Activated CD4-positive, alpha-beta T cell treated with anti-CD3 and anti-CD28 coated beads, Interleukin-2, amount 10 ng/mL, durations not matched to agents 24 days and 14 days (primary cell): ENCODE results near the gene GIMAP6. TPM values are rescaled to one million over a fixed set of nuclear protein-coding genes. Genes with fewer than 3 reads are reported as not detected.
"Not testable (repeated sequence)": the region's sequence is repeated elsewhere in the genome, so short reads cannot be mapped to it uniquely, and the experiment has no call there.

Source experiments
- DNase-seq: peaks from one replicate; pipeline ENCODE4 v3.0.0; 2022
- H3K27ac Mint-ChIP-seq: one replicate; pipeline ENCODE4 v1.8.0; 2022; ENCODE audit warnings: mild to moderate bottlenecking, mixed read lengths
- H3K27me3 Mint-ChIP-seq: one replicate; pipeline ENCODE4 v1.8.0; 2022; ENCODE audit warnings: mixed read lengths
- H3K36me3 Mint-ChIP-seq: one replicate; pipeline ENCODE4 v1.8.0; 2022; ENCODE audit warnings: low read depth, mild to moderate bottlenecking, mixed read lengths
- H3K4me1 Mint-ChIP-seq: one replicate; pipeline ENCODE4 v1.8.0; 2021; ENCODE audit warnings: mixed read lengths
- H3K4me3 Mint-ChIP-seq: one replicate; pipeline ENCODE4 v1.8.0; 2022; ENCODE audit warnings: mild to moderate bottlenecking, moderate library complexity, mixed read lengths
- H3K9me3 Mint-ChIP-seq: one replicate; pipeline ENCODE4 v1.8.0; 2021; ENCODE audit warnings: mixed read lengths
- intact Hi-C: fragments of 100-400 bp; cut with micrococcal nuclease; formaldehyde crosslinking; loops from one replicate; pipeline ENCODE4 v1.15.1; 2023
- total RNA-seq: library from RNA; stranded (reverse); gene quantifications from 2 replicates; pipeline ENCODE4 v1.2.3, GENCODE V29; 2022

GIMAP6 gene
- total RNA-seq, 1 donor from 2014 or later = 35.5 TPM

DNA sequence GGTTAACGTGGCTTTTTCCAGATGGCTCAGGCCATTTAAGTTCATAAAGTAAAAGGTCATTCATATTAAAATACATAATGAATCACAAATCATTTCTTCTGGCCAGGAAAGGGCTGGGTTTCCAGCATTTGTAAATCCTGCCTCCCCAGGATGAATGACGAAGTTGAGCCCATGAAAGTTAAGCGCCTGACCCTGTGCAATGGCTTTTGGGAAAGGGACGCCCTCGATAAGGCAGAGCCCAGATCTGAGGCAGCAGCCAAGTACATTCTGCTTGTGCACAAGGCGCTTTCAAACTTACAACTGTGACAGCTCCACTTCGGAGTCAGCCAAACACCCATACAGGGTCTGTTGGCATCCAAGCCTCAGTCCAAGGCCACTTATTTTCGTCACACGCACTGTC, 2.8 kb downstream of the GIMAP6 start:
- Mint-ChIP-seq H3K9me3 (peaks cover 10% of the 10 kb centered on the region), H3K27ac (no peak overlapping the region), H3K4me3 (peak overlapping the region; percentile 93), H3K36me3 (peaks cover 68% of the 10 kb centered on the region), H3K27me3 (no peaks in the 10 kb centered on the region), H3K4me1 (peaks cover 70% of the 10 kb centered on the region)
- intact Hi-C loops = no loop called here
- DNase-seq = peak; percentile 60

GRCh38 chr7:150627959-150628358, 4.2 kb downstream of the GIMAP6 start:
- DNase-seq = no peak
- H3K9me3 Mint-ChIP-seq = peaks cover 10% of the 10 kb centered on the region
- peak overlapping the region; percentile 64 for H3K4me3 Mint-ChIP-seq
- H3K27ac Mint-ChIP-seq = no peak overlapping the region
- H3K4me1 Mint-ChIP-seq = peaks cover 73% of the 10 kb centered on the region
- no peaks in the 10 kb centered on the region for H3K27me3 Mint-ChIP-seq
- H3K36me3 Mint-ChIP-seq = peaks cover 79% of the 10 kb centered on the region
- intact Hi-C loops = no loop called here

GRCh38 chr7:150626696-150627095, 5.5 kb downstream of the GIMAP6 start:
- intact Hi-C loops = no loop called here
- Mint-ChIP-seq H3K36me3 (peaks cover 75% of the 10 kb centered on the region), H3K9me3 (peaks cover 10% of the 10 kb centered on the region), H3K27ac (peak overlapping the region; percentile 53), H3K27me3 (no peaks in the 10 kb centered on the region), H3K4me3 (peak overlapping the region; percentile 71), H3K4me1 (peaks cover 72% of the 10 kb centered on the region)
- no peak for DNase-seq

- intact Hi-C loops = loop anchor here (1.0 to 2.0 kb wide), 4 partner anchors 47 to 171 kb away; partner anchors contain the start of gene GIMAP8
- H3K36me3 Mint-ChIP-seq = peaks cover 48% of the 10 kb centered on the region
Observed at GRCh38 chr7:150621376-150621775, 10.8 kb downstream of the GIMAP6 start.

GRCh38 chr7:150620617-150621371, 11.4 kb downstream of the GIMAP6 start:
- H3K4me3 Mint-ChIP-seq = peak overlapping the region; percentile 63
- H3K36me3 Mint-ChIP-seq = peaks cover 42% of the 10 kb centered on the region
- DNase-seq = peak; percentile 67
- peak overlapping the region; percentile 85 for H3K27ac Mint-ChIP-seq
- H3K9me3 Mint-ChIP-seq = peaks cover 5% of the 10 kb centered on the region
- intact Hi-C loops = loop anchor here (1.0 to 2.0 kb wide), 5 partner anchors 12 to 170 kb away; partner anchors contain the start of genes GIMAP6 and GIMAP8
- H3K27me3 Mint-ChIP-seq = no peaks in the 10 kb centered on the region
- H3K4me1 Mint-ChIP-seq = peaks cover 51% of the 10 kb centered on the region

More at GRCh38 chr7:150621376-150621775, 10.8 kb downstream of the GIMAP6 start:
- H3K4me3 Mint-ChIP-seq = peak overlapping the region; percentile 63
- peaks cover 57% of the 10 kb centered on the region for H3K4me1 Mint-ChIP-seq
- no peaks in the 10 kb centered on the region for H3K27me3 Mint-ChIP-seq
- peak; percentile 75 for DNase-seq
- peaks cover 5% of the 10 kb centered on the region for H3K9me3 Mint-ChIP-seq
- H3K27ac Mint-ChIP-seq = peak overlapping the region; percentile 85

GRCh38 chr7:150620061-150620460, 12.1 kb downstream of the GIMAP6 start:
- peak overlapping the region; percentile 63 for H3K4me3 Mint-ChIP-seq
- intact Hi-C loops = loop anchor here (1.0 to 2.0 kb wide), 3 partner anchors 12 to 169 kb away; partner anchors contain the start of genes GIMAP6 and GIMAP8
- no peaks in the 10 kb centered on the region for H3K27me3 Mint-ChIP-seq
- peaks cover 5% of the 10 kb centered on the region for H3K9me3 Mint-ChIP-seq
- H3K36me3 Mint-ChIP-seq = peaks cover 36% of the 10 kb centered on the region
- peak overlapping the region; percentile 85 for H3K27ac Mint-ChIP-seq
- H3K4me1 Mint-ChIP-seq = peaks cover 50% of the 10 kb centered on the region
- DNase-seq = no peak

DNA sequence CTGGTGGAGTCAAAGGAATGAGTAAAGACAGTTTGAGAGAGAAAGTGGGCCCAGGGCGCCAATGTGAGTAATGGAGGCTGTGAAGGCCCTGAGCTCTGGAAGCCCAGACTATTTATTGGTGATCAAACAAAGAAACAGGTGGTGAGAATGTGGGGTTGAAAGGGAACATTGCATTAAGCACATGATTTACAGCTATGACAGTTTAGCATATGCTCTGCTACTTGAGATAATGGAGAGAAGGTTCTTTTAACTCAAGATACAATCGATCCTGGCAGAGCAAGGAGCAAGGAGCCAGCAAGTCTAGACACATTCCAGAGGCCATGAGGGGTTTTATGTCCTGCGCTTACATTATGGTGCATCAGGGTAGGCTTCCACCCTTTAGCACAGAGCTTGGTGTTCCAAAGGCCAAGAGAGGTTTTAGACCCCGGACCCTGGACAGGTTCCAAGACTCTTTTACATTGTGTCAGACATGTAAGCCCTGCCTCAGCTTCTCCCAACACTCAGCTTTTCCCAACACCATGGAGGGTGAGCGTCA, 16.9 kb downstream of the GIMAP6 start:
- peak overlapping the region; percentile 63 for H3K4me3 Mint-ChIP-seq
- peaks cover 57% of the 10 kb centered on the region for H3K4me1 Mint-ChIP-seq
- DNase-seq = peak; percentile 54
- intact Hi-C loops, H3K27me3 Mint-ChIP-seq: not testable (repeated sequence)
- peak overlapping the region; percentile 70 for H3K27ac Mint-ChIP-seq
- H3K9me3 Mint-ChIP-seq = peaks cover 21% of the 10 kb centered on the region
- H3K36me3 Mint-ChIP-seq = peaks cover 39% of the 10 kb centered on the region

GRCh38 chr7:150614426-150614825, 17.8 kb downstream of the GIMAP6 start:
- DNase-seq = peak; percentile 61

DNA sequence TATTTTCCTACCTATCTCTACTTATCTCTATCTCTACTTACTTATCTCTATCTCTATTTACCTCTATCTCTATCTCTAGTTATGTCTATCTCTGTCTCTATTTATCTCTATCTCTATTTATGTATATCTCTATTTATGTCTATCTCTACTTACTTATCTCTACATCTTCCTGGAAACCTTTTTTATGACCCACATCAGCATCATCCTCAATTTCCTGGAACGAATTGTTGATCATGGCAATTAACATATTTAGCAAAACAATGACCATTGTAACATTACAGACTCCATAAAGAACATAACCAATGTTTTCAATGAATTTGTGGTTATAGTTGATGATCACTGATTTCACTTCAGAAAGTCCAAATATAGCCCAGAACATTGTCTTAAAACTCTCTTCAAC, 18.3 kb downstream of the GIMAP6 start:
- H3K27me3 Mint-ChIP-seq = no peaks in the 10 kb centered on the region
- H3K9me3 Mint-ChIP-seq = peaks cover 26% of the 10 kb centered on the region
- H3K4me3 Mint-ChIP-seq = peak overlapping the region; percentile 63
- peaks cover 39% of the 10 kb centered on the region for H3K36me3 Mint-ChIP-seq
- peak overlapping the region; percentile 70 for H3K27ac Mint-ChIP-seq
- peaks cover 57% of the 10 kb centered on the region for H3K4me1 Mint-ChIP-seq
- intact Hi-C loops = no loop called here
- DNase-seq = no peak

More at GRCh38 chr7:150614426-150614825, 17.8 kb downstream of the GIMAP6 start:
- H3K27me3 Mint-ChIP-seq, intact Hi-C loops: not testable (repeated sequence)
- H3K4me3 Mint-ChIP-seq = peak overlapping the region; percentile 63
- peaks cover 57% of the 10 kb centered on the region for H3K4me1 Mint-ChIP-seq
- peak overlapping the region; percentile 70 for H3K27ac Mint-ChIP-seq
- H3K9me3 Mint-ChIP-seq = peaks cover 26% of the 10 kb centered on the region
- H3K36me3 Mint-ChIP-seq = peaks cover 39% of the 10 kb centered on the region

DNA sequence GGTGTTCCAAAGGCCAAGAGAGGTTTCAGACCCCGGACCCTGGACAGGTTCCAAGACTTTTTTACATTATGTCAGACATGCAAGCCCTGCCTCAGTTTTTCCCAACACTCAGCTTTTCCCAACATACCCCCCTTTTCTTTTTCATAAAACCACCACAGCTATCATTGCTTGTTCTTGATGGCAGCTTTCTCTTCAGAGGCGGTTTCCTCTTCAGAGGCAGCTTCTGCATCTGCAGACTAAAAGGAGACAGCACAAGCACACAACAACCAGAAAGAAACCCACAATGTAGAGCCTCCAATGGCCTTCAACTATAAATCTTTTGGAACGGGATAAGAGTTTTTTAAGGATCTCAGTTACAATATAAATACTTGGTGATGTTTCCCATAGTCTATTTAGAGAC, 19.3 kb downstream of the GIMAP6 start:
- Mint-ChIP-seq H3K9me3 (peaks cover 24% of the 10 kb centered on the region), H3K27me3 (no peaks in the 10 kb centered on the region), H3K4me3 (peak overlapping the region; percentile 56), H3K27ac (peak overlapping the region; percentile 70), H3K4me1 (peaks cover 61% of the 10 kb centered on the region), H3K36me3 (peaks cover 33% of the 10 kb centered on the region)
- peak; percentile 66 for DNase-seq
- intact Hi-C loops = no loop called here

DNA sequence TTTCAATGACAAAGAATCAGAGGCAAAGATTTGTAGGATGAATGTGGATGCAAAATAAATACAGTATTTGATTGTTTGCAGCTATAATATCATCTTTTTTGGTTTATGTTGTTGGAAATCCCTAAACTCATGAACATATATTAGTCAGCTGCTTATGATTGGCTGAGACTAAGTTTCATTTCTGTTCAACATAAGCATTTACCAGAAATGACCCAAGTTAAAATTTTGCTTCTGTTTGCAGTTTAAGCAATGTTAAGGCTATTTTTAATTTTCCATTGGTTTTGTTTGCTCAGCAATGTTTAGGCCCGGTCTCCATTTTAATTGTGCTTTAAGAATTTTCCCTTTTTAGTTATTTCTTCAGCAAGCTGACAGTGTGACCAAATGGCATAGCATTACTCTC, 22.0 kb downstream of the GIMAP6 start:
- Mint-ChIP-seq H3K27ac (peak overlapping the region; percentile 92), H3K36me3 (peaks cover 24% of the 10 kb centered on the region), H3K4me1 (peaks cover 56% of the 10 kb centered on the region), H3K4me3 (peak overlapping the region; percentile 46), H3K27me3 (no peaks in the 10 kb centered on the region), H3K9me3 (peaks cover 24% of the 10 kb centered on the region)
- no peak for DNase-seq
- intact Hi-C loops = no loop called here

DNA sequence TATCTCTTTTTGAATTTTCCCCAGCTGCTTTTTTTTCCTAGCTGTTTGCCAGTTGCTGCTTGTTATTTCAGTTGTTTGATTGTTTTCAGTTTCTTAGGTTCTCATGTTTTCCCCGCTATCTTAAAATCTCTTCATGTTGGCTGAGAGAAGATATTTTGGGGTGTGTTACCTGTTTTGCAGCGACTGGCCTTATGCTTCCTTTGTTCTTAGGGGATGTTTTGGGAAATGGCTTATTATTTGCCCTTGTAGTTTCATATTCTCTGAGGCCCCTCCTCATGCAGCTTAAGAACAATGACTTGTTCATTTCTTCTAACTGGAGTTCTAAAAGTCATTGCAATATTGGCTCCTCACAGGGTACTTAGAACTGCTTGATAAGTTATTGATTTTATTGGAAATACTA, 28.6 kb downstream of the GIMAP6 start:
- H3K4me1 Mint-ChIP-seq = peaks cover 23% of the 10 kb centered on the region

GRCh38 chr7:150595361-150595760, 36.8 kb downstream of the GIMAP6 start:
- H3K27me3 Mint-ChIP-seq = no peaks in the 10 kb centered on the region
- peaks cover 65% of the 10 kb centered on the region for H3K9me3 Mint-ChIP-seq
- intact Hi-C loops = no loop called here
- DNase-seq = no peak
- no peak overlapping the region for H3K27ac Mint-ChIP-seq
- H3K4me1 Mint-ChIP-seq = peaks cover 26% of the 10 kb centered on the region
- H3K36me3 Mint-ChIP-seq = peaks cover 58% of the 10 kb centered on the region
- H3K4me3 Mint-ChIP-seq = no peak overlapping the region

More for the DNA sequence above, 28.6 kb downstream of the GIMAP6 start:
- H3K27me3 Mint-ChIP-seq, intact Hi-C loops: not testable (repeated sequence)
- Mint-ChIP-seq H3K4me3 (peak overlapping the region; percentile 28), H3K36me3 (peaks cover 19% of the 10 kb centered on the region), H3K9me3 (peaks cover 14% of the 10 kb centered on the region), H3K27ac (peak overlapping the region; percentile 74)
- peak; percentile 76 for DNase-seq

DNA sequence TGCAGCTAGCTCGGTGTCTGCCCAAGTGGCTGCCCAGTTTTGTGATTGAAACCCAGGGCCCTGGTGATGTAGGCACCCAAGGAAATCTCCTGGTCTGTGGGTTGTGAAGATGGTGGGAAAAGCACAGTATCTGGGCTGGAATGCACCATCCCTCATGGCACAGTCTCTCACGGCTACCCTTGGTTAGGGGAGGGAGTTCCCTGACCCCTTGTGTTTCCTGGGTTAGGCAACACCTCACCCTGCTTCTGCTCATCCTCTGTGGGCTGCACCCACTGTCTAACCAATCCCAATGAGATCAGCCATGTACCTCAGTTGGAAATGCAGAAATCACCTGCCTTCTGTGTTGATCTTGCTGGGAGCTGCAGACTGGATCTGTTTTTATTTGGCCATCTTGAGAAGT, 37.4 kb downstream of the GIMAP6 start:
- Mint-ChIP-seq H3K4me3 (no peak overlapping the region), H3K27ac (no peak overlapping the region), H3K36me3 (peaks cover 54% of the 10 kb centered on the region), H3K27me3 (no peaks in the 10 kb centered on the region), H3K9me3 (peaks cover 63% of the 10 kb centered on the region), H3K4me1 (peaks cover 28% of the 10 kb centered on the region)
- no peak for DNase-seq
- intact Hi-C loops = no loop called here
